Measurements from ENCODE around the gene PGAP3.

Gene PGAP3

DNA sequence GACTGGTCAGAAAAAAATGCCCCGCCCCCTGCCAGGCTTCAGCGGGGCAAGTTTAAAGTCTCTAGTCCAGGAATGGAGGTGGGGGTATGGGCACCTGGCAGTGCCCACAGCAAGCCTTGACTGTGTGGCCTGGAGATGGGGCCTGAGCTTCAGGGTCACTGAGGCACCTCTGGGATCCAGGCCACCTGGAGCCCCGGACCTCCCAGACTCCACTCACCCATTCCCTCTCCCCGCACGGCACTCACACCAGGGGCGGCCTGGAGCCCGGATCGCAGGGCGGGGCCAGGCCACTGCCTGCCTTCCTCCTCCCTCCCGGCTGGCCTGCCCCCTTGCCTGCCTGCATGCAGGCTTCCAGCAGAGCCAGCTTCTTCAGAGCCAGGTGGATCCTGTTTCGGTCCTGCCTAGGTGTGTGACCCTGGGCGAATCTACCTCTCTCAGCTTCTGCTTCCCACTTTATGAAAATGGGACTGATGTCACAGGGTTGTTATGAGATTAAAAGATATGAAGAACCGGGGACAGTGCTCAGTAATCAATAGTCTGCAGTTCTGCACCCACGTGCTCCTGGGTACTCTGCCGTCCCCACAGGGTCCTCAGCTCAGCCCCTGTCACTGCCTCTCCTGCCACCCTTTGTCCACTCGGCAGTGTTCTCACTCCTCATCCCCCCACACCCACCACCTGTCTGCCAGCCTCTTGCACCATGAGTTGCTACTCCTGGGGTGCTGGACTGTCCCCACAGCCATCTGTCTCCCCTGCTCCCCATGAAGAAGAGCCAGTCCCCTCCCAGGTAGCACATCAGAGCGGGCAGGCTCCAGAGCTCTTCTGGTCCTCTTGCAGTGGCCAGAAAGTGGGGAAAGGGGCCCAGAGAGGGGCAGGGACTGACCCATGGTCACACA, 23.9 kb downstream of the PGAP3 start (continued):
- TF ChIP-seq ZNF530 (tag by site-specific recombination; IDR thresholded peaks at IDR 0.05; ENCODE audit: low read depth) (no peak), ZEB2 (tag by site-specific recombination; IDR thresholded peaks at IDR 0.05) (0 out of 2 replicates have a peak, but pooled peaks have one; percentile 20), GLIS2 (tag by site-specific recombination; IDR thresholded peaks at IDR 0.05) (peak; percentile 86), BCL11B (tag by site-specific recombination; IDR thresholded peaks at IDR 0.05; ENCODE audit: low read depth) (peak; percentile 35; the same call in 1 of the 2 replicates), SETDB1 (IDR thresholded peaks at IDR 0.05; ENCODE audit: insufficient read length, low read length) (no peak), ZIC2 (tag by site-specific recombination; IDR thresholded peaks at IDR 0.05) (peak; percentile 84), ZSCAN30 (tag by site-specific recombination; IDR thresholded peaks at IDR 0.05) (peak; percentile 92), ZNF157 (tag by site-specific recombination; IDR thresholded peaks at IDR 0.05) (no peak), ZNF555 (tag by site-specific recombination; conservative IDR thresholded peaks at IDR 0.05) (no peak), ZNF184 (tag by site-specific recombination; IDR thresholded peaks at IDR 0.05) (no peak), SP2 (tag by site-specific recombination; IDR thresholded peaks at IDR 0.05) (peak; percentile 73), ZNF561 (tag by site-specific recombination; IDR thresholded peaks at IDR 0.05; ENCODE audit: borderline replicate concordance) (no peak), ZBTB17 (tag by site-specific recombination; IDR thresholded peaks at IDR 0.05) (peak; percentile 78), ZNF426 (tag by site-specific recombination; IDR thresholded peaks at IDR 0.05) (no peak), ZSCAN16 (tag by site-specific recombination; IDR thresholded peaks at IDR 0.05) (no peak), ZNF776 (tag by site-specific recombination; IDR thresholded peaks at IDR 0.05; ENCODE audit: borderline replicate concordance) (no peak), ZFP3 (tag by site-specific recombination; IDR thresholded peaks at IDR 0.05; ENCODE audit: low read depth) (no peak), ZSCAN23 (tag by site-specific recombination; IDR thresholded peaks at IDR 0.05) (no peak), ZNF768 (tag by site-specific recombination; IDR thresholded peaks at IDR 0.05) (peak; percentile 93; the same call in 1 of the 2 replicates), ZNF335 (tag by site-specific recombination; conservative IDR thresholded peaks at IDR 0.05) (peak; percentile 98)
- TF ChIP-seq, protein P1, sequence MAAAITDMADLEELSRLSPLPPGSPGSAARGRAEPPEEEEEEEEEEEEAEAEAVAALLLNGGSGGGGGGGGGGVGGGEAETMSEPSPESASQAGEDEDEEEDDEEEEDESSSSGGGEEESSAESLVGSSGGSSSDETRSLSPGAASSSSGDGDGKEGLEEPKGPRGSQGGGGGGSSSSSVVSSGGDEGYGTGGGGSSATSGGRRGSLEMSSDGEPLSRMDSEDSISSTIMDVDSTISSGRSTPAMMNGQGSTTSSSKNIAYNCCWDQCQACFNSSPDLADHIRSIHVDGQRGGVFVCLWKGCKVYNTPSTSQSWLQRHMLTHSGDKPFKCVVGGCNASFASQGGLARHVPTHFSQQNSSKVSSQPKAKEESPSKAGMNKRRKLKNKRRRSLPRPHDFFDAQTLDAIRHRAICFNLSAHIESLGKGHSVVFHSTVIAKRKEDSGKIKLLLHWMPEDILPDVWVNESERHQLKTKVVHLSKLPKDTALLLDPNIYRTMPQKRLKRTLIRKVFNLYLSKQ (tag by site-specific recombination; IDR thresholded peaks at IDR 0.05; ENCODE audit: borderline replicate concordance), result no peak
- TF ChIP-seq, protein P2, sequence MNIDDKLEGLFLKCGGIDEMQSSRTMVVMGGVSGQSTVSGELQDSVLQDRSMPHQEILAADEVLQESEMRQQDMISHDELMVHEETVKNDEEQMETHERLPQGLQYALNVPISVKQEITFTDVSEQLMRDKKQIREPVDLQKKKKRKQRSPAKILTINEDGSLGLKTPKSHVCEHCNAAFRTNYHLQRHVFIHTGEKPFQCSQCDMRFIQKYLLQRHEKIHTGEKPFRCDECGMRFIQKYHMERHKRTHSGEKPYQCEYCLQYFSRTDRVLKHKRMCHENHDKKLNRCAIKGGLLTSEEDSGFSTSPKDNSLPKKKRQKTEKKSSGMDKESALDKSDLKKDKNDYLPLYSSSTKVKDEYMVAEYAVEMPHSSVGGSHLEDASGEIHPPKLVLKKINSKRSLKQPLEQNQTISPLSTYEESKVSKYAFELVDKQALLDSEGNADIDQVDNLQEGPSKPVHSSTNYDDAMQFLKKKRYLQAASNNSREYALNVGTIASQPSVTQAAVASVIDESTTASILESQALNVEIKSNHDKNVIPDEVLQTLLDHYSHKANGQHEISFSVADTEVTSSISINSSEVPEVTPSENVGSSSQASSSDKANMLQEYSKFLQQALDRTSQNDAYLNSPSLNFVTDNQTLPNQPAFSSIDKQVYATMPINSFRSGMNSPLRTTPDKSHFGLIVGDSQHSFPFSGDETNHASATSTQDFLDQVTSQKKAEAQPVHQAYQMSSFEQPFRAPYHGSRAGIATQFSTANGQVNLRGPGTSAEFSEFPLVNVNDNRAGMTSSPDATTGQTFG (tag by site-specific recombination; IDR thresholded peaks at IDR 0.05; ENCODE audit: borderline replicate concordance), result no peak
- TF ChIP-seq, protein P3, sequence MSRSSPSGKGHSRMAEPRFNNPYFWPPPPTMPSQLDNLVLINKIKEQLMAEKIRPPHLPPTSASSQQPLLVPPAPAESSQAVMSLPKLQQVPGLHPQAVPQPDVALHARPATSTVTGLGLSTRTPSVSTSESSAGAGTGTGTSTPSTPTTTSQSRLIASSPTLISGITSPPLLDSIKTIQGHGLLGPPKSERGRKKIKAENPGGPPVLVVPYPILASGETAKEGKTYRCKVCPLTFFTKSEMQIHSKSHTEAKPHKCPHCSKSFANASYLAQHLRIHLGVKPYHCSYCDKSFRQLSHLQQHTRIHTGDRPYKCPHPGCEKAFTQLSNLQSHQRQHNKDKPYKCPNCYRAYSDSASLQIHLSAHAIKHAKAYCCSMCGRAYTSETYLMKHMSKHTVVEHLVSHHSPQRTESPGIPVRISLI (tag by site-specific recombination; IDR thresholded peaks at IDR 0.05), result no peak
- TF ChIP-seq, protein P4, sequence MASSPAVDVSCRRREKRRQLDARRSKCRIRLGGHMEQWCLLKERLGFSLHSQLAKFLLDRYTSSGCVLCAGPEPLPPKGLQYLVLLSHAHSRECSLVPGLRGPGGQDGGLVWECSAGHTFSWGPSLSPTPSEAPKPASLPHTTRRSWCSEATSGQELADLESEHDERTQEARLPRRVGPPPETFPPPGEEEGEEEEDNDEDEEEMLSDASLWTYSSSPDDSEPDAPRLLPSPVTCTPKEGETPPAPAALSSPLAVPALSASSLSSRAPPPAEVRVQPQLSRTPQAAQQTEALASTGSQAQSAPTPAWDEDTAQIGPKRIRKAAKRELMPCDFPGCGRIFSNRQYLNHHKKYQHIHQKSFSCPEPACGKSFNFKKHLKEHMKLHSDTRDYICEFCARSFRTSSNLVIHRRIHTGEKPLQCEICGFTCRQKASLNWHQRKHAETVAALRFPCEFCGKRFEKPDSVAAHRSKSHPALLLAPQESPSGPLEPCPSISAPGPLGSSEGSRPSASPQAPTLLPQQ (tag by site-specific recombination; IDR thresholded peaks at IDR 0.05), result no peak
- TF ChIP-seq, protein P5, sequence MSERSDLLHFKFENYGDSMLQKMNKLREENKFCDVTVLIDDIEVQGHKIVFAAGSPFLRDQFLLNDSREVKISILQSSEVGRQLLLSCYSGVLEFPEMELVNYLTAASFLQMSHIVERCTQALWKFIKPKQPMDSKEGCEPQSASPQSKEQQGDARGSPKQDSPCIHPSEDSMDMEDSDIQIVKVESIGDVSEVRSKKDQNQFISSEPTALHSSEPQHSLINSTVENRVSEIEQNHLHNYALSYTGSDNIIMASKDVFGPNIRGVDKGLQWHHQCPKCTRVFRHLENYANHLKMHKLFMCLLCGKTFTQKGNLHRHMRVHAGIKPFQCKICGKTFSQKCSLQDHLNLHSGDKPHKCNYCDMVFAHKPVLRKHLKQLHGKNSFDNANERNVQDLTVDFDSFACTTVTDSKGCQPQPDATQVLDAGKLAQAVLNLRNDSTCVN (tag by site-specific recombination; optimal IDR thresholded peaks at IDR 0.05), result no peak
- TF ChIP-seq, protein P6, sequence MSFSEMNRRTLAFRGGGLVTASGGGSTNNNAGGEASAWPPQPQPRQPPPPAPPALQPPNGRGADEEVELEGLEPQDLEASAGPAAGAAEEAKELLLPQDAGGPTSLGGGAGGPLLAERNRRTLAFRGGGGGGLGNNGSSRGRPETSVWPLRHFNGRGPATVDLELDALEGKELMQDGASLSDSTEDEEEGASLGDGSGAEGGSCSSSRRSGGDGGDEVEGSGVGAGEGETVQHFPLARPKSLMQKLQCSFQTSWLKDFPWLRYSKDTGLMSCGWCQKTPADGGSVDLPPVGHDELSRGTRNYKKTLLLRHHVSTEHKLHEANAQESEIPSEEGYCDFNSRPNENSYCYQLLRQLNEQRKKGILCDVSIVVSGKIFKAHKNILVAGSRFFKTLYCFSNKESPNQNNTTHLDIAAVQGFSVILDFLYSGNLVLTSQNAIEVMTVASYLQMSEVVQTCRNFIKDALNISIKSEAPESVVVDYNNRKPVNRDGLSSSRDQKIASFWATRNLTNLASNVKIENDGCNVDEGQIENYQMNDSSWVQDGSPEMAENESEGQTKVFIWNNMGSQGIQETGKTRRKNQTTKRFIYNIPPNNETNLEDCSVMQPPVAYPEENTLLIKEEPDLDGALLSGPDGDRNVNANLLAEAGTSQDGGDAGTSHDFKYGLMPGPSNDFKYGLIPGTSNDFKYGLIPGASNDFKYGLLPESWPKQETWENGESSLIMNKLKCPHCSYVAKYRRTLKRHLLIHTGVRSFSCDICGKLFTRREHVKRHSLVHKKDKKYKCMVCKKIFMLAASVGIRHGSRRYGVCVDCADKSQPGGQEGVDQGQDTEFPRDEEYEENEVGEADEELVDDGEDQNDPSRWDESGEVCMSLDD (tag by site-specific recombination; IDR thresholded peaks at IDR 0.05), result 0 out of 2 replicates have a peak, but pooled peaks have one; percentile 20
- TF ChIP-seq, protein P7, sequence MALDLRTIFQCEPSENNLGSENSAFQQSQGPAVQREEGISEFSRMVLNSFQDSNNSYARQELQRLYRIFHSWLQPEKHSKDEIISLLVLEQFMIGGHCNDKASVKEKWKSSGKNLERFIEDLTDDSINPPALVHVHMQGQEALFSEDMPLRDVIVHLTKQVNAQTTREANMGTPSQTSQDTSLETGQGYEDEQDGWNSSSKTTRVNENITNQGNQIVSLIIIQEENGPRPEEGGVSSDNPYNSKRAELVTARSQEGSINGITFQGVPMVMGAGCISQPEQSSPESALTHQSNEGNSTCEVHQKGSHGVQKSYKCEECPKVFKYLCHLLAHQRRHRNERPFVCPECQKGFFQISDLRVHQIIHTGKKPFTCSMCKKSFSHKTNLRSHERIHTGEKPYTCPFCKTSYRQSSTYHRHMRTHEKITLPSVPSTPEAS (tag by site-specific recombination; IDR thresholded peaks at IDR 0.05), result no peak

Measured in HEK293 (cell line).